HG03175 (cell line): Measurements from ENCODE around the gene STXBP2.

Experiments
- ATAC-seq: cut with Tn5 transposase; IDR thresholded peaks from one replicate; pipeline ENCODE4 v1.9.1; 2021; ENCODE audit warnings: mild to moderate bottlenecking, moderate library complexity; ENCODE audit not compliant: unreplicated experiment

Gene STXBP2

GRCh38 chr19:7648265-7649014, 11.5 kb downstream of the STXBP2 start:
- no peak for ATAC-seq

DNA sequence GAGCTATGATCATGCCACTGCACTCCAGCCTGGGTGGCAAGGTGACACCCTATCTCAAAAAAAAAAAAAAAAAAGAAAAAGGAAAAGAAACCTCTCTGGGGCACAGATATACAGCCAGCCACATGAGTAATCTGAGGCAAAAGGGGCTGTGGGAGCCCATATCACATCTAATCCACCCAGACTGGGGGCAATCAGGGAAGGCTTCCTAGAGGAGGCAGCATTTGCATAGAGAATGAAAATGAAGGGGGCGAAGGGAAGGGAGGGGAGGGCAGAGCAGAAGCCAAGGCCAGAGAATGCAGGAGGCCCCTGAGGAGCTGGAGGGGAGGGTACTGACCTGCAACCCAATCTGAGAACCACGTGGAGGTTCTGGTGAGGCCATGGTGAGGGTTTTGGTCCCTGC, 13.2 kb downstream of the STXBP2 start:
- no peak for ATAC-seq

DNA sequence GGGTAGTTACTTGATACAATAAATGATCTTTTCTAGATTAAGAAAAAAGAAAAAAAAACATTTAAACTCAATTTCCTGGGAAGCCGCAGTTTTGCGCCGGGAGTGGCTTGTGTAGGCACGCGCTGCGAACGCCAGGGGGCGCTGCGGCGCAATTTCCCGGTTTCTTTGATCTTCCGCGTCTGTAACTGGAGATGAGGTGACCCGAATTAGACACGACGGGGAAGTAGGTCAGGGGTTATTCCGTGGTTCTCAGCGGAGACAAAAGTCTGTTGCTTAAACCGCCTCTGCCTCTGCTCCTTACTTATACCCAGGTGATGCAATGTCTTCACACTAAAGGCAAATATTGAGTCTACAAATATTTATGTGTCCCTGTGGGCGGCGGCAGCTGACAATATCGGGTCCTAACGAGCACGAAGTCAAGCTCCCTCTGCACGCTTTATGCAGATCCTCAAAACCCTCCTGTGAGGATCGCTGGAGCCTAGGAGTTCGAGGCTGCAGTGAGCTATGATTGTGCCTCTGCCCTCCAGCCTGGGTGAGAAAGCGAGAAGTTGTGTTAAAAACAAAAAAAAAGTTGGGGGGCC, 15.2 kb downstream of the STXBP2 start:
- ATAC-seq, result no peak

GRCh38 chr19:7654401-7654800, 17.5 kb downstream of the STXBP2 start:
- no peak for ATAC-seq

GRCh38 chr19:7655581-7655980, 18.7 kb downstream of the STXBP2 start:
- no peak for ATAC-seq

DNA sequence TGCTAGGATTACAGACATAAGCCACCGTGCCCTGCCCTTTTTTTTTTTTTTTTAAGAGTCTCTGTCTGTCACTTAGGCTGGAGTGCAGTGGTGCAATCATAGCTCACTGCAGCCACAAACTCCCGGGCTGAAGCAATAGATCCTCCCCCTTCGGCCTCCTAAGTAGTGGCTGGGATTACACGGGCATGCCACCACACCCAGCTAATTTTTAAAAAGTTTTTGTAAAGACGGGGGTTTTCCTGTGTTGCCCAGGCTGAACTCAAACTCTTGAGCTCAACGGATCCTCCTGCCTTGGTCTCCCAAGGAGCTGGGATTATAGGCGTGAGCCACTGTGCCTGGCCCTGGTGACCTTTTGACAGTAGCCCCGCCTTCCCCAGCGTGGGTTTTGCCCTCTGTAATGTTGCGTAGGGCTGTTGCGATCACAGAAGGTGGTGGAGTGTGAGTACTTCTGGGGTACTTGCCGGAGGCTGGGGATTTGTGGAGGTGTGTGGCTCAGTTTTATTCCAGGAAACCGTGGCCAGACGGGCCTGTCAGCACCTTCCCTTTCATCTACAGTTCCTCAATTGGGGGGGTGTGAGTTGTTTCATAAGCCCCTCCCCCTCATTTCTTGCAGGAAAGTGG, 20.3 kb downstream of the STXBP2 start:
- ATAC-seq, result no peak

DNA sequence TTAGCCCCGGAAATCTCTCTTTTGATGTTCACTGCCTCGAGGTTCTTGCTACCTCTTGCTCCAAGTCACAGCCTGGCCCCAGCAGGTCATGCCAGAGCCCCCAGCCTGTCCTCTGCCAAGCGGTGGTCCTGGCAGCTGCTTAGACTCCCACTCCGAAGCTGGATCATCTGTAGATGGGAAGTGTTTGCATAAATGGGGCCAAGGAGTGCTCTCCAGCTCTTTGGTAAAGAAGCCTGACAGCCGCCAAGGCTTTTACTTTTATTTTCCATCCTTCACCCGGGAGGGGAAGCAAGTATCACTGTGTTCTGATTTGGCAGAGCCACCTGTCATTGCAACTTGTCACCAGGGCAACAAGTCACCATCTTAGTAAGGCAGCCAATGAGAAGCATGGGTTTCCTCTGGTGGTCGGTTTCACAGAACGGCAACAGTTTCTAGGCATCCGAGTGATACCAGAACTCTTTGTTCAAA, 21.3 kb downstream of the STXBP2 start:
- peak; percentile 60 for ATAC-seq

DNA sequence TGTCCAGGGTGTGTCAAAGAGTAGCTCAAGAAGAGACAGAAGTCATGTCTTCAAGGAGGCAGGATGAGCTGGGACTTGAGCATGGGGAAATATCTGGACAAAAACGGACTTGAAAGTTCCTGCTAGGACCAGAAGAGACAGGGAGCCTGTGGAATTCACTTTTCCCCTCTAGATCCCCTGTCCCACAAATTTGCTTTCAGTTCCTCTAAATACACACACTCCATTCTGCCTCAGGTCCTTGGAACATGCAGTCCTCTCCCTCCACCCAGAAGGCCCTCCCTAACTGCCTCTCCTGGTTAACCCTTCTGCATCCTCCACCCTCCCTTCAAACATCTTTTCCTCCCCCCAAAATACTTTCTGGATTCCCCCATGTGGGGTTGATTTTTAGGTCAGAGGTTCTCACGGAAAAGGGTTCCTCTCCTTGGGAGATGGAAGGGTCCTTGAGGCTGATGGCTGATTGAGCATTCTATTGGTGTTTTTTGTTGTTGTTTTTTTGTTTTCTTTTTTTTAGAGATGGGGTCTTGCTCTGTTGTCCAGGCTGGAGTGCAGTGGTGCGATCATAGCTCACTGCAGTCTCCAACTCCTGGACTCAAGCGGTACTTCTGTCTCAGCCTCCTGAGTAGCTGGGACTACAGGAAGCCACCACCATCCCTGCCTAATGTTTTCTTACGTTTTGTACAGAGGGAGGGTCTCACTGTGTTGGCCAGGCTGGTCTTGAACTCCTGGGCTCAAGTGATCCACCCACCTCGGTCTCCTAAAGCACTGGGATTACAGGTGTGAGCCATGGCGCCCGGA, 25.0 kb downstream of the STXBP2 start:
- no peak for ATAC-seq

DNA sequence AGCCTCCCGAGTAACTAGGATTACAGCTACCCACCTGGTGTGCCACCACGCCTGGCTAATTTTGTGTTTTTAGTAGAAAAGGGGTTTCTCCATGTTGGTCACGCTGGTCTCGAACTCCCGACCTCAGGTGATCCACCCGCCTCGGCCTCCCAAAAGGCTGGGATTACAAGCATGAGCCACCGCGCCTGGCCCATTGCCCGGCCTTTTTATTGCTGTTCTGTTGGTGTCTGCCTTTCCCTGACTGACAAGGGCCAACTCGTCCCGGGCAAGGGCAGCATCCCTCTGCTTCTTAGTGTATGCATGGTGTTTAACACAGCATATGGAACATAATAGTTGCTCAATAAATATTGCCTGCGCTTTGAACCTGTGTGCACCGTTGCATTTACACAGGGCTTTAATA, 25.7 kb downstream of the STXBP2 start:
- ATAC-seq, result no peak

DNA sequence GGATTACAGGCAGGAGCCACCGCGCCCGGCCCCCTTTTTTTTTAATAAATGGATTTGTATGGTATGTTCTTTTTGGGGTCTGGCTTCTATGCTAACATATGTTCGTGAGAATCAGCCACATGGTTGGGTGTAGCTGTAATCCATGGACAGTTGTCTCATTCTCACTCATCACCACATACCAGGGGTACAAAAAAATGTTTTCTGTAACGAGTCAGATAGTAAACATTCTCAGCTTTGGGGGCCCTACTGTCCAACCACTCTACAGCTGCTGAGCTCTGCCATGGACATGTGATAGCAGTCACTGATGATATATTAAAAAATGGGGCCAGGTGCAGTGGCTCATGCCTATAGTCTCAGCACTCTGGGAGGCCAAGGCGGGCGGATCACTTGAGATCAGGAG, 26.8 kb downstream of the STXBP2 start:
- ATAC-seq, result no peak

DNA sequence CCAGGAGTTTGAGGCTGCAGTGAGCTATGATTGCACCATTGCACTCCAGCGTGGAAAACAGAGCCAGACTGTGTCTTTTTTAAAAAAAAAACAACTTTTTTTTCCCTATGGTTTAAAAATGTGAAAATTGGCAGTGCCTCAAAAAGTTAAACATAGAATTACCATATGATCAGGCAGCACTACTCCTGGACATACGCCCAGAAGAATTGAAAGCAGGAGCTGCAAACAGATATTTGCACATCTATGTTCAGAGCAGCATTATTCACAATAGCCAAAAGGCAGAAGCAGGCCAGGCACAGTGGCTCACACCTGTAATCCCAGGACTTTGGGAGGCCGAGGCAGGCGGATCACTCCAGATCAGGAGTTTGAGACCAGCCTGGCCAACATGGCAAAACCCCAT, 28.2 kb downstream of the STXBP2 start:
- ATAC-seq, result no peak

GRCh38 chr19:7668842-7669241, 31.9 kb downstream of the STXBP2 start, which contains the start of gene RETN:
TSS of gene RETN (plus strand) at chr19:7669049. CDS start at chr19:7669327, 278 bp downstream.
- no peak for ATAC-seq

- ATAC-seq, result no peak
These were observed 32.7 kb downstream of the STXBP2 start for GRCh38 chr19:7669641-7670040.

- no peak for ATAC-seq
These were observed 33.4 kb downstream of the STXBP2 start for GRCh38 chr19:7670150-7670783.

GRCh38 chr19:7670790-7671189, 33.9 kb downstream of the STXBP2 start:
- no peak for ATAC-seq

GRCh38 chr19:7672522-7672921, 35.6 kb downstream of the STXBP2 start:
- no peak for ATAC-seq

GRCh38 chr19:7674010-7675005, 37.4 kb downstream of the STXBP2 start:
- no peak for ATAC-seq

GRCh38 chr19:7676376-7676775, 39.5 kb downstream of the STXBP2 start:
- no peak for ATAC-seq

DNA sequence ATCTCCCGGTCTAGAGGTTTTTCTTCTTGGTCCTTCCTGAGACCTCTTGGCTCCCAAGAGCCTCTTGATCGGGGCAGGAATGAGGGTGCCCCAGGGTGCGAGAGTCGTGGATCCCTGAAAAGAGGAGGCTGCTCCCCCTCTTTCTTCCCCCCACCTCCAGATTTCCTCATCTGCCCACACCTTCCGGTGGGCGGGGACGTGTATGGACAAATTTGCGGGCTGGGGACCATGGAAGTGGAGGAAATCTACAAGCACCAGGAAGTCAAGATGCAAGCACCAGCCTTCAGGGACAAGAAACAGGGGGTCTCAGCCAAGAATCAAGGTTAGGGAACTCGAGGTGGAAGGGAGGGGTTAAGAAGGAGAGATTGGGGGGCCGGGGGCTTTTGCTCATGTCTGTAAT, 39.9 kb downstream of the STXBP2 start, which contains the start of gene MCEMP1:
Gene MCEMP1, plus strand, starts transcription at position 237 of the 400 bp plus-strand sequence. Its CDS starts 31 bp downstream, at position 268.
- no peak for ATAC-seq
